Breast epithelium (tissue), 4 donors: ENCODE measurements around the gene NCBP3. TPM values are rescaled to one million over a fixed set of nuclear protein-coding genes. Genes with fewer than 3 reads are reported as not detected.

ENCODE experiments used
- DNase-seq, 2 donors: peaks; one replicate each; pipeline ENCODE4 v3.0.0-alpha.2; 2019; ENCODE audit warnings: low spot score in 2 of 2
- H3K27ac ChIP-seq, 2 donors: fragments of 200-600 bp; sonication (generic) in 1 of 2; one replicate each; pipeline ENCODE4 v1.5.1; 2016 to 2019; ENCODE audit warnings: mild to moderate bottlenecking in 1 of 2
- H3K27me3 ChIP-seq, 2 donors: fragments of 200-600 bp; sonication (generic) in 1 of 2; one replicate each; pipeline versions ENCODE4 v1.5.1 to v1.6.0; 2017 to 2019; ENCODE audit warnings: control low read depth in 1 of 2, mild to moderate bottlenecking in 1 of 2
- H3K36me3 ChIP-seq: fragments of 200-600 bp; one replicate; pipeline ENCODE4 v1.5.1; 2019
- H3K4me1 ChIP-seq, 2 donors: fragments of 200-600 bp; sonication (generic); one replicate each; pipeline ENCODE4 v1.5.1; 2016 to 2019; ENCODE audit warnings: control low read depth in 1 of 2
- H3K4me3 ChIP-seq, 3 donors: fragments of 200-600 bp; sonication (generic); 1 replicate in 2 of 3; 2 replicates in 1 of 3; pipeline ENCODE4 v1.5.1; 2016 to 2019; ENCODE audit warnings: mild to moderate bottlenecking in 3 of 3, moderate library complexity in 2 of 3
- H3K9me3 ChIP-seq, 2 donors: fragments of 200-600 bp; sonication (generic) in 1 of 2; one replicate each; pipeline ENCODE4 v1.5.1; 2016 to 2019; ENCODE audit warnings: control low read depth in 1 of 2
- POLR2A ChIP-seq: fragments of 450-650 bp; IDR thresholded peaks from one replicate; pipeline ENCODE4 v1.6.1; 2016; ENCODE audit warnings: antibody characterized with exemption, mild to moderate bottlenecking, moderate library complexity
- POLR2AphosphoS5 ChIP-seq, 3 donors: sonication (generic); formaldehyde crosslinking; IDR thresholded peaks; one replicate each; pipeline ENCODE4 v1.6.1; 2017; ENCODE audit warnings: antibody characterized with exemption in 3 of 3
- intact Hi-C: fragments of 100-400 bp; cut with DNase I; formaldehyde crosslinking; loops from one replicate; pipeline ENCODE4 v1.15.1; 2023; ENCODE audit warnings: low total_unique reads
- total RNA-seq, 3 donors: library from RNA; depleted of rRNA; stranded (reverse); fragments of >200 nt; gene quantifications; one replicate each; pipeline ENCODE4 v1.1.0, GENCODE V29; 2016
- TF ChIP-seq, protein P1 (sequence below), 3 donors: fragments of 450-650 bp; IDR thresholded peaks; one replicate each; pipeline ENCODE4 v1.5.1; 2016 to 2017; ENCODE audit warnings: antibody characterized with exemption in 3 of 3, mild to moderate bottlenecking in 3 of 3, moderate library complexity in 3 of 3

The NCBP3 gene, protein sequence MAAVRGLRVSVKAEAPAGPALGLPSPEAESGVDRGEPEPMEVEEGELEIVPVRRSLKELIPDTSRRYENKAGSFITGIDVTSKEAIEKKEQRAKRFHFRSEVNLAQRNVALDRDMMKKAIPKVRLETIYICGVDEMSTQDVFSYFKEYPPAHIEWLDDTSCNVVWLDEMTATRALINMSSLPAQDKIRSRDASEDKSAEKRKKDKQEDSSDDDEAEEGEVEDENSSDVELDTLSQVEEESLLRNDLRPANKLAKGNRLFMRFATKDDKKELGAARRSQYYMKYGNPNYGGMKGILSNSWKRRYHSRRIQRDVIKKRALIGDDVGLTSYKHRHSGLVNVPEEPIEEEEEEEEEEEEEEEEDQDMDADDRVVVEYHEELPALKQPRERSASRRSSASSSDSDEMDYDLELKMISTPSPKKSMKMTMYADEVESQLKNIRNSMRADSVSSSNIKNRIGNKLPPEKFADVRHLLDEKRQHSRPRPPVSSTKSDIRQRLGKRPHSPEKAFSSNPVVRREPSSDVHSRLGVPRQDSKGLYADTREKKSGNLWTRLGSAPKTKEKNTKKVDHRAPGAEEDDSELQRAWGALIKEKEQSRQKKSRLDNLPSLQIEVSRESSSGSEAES
- 10 to 100 TPM; 21.6 to 34.1 (median 25.9) TPM for total RNA-seq

DNA sequence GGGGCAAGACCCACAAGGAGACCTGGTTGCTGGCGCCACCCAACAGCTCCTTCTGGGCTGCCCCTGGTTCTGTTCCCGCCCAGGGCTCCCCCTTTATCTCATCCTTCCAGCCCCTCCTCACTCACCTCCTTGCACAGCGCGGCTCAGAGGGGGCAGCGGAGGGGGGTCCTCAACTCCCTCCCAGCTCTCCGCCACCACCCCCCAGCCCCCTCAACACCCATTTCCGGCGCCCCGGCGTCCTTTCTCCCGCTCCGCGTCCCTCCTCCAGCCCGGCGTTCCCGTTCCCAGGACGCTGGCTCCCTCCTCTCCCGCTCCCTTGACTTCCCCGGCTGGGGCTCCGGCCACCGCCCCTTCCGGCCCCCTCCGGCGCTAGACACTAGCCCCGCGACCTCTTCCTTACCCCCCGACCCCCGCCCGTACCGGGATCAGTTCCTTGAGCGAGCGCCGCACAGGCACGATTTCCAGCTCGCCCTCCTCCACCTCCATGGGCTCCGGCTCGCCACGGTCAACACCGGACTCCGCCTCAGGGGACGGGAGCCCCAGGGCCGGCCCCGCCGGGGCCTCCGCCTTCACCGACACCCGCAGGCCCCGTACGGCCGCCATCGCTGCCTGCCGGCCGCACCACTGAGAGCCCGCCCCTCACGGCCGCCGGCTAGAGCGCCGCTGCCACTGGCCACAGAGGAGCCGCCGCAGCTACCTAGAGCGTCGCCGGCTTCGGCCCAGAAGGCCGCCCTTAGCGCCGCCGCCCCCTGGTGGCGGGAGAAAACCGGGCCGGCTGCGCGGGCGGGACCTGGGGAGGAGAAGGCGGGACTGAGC is at the start of gene NCBP3:
NCBP3 (minus strand) TSS at position 626 of the 816 bp plus-strand sequence; CDS start at position 603, 23 bp downstream.
- DNase-seq, result peak; percentile 85 to 87
- H3K36me3 ChIP-seq, result no peaks in the 10 kb centered on the region
- no peaks in the 10 kb centered on the region for H3K27me3 ChIP-seq
- H3K27ac ChIP-seq, result peak within 1 kb of the TSS; percentile 89 to 93
- peak within 1 kb of the TSS; percentile 76 to 97 (median 95) for H3K4me3 ChIP-seq
- intact Hi-C loops, result no loop called here
- TF ChIP-seq, protein P1, sequence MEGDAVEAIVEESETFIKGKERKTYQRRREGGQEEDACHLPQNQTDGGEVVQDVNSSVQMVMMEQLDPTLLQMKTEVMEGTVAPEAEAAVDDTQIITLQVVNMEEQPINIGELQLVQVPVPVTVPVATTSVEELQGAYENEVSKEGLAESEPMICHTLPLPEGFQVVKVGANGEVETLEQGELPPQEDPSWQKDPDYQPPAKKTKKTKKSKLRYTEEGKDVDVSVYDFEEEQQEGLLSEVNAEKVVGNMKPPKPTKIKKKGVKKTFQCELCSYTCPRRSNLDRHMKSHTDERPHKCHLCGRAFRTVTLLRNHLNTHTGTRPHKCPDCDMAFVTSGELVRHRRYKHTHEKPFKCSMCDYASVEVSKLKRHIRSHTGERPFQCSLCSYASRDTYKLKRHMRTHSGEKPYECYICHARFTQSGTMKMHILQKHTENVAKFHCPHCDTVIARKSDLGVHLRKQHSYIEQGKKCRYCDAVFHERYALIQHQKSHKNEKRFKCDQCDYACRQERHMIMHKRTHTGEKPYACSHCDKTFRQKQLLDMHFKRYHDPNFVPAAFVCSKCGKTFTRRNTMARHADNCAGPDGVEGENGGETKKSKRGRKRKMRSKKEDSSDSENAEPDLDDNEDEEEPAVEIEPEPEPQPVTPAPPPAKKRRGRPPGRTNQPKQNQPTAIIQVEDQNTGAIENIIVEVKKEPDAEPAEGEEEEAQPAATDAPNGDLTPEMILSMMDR (IDR thresholded peaks at IDR 0.05), result peak; percentile 86 to 97 (median 94)
- TF ChIP-seq POLR2AphosphoS5 (IDR thresholded peaks at IDR 0.05) (peak; percentile 33 to 76 (median 62)), POLR2A (peak; percentile 49)
- H3K9me3 ChIP-seq, result no peaks in the 10 kb centered on the region
- no peaks in the 10 kb centered on the region for H3K4me1 ChIP-seq

DNA sequence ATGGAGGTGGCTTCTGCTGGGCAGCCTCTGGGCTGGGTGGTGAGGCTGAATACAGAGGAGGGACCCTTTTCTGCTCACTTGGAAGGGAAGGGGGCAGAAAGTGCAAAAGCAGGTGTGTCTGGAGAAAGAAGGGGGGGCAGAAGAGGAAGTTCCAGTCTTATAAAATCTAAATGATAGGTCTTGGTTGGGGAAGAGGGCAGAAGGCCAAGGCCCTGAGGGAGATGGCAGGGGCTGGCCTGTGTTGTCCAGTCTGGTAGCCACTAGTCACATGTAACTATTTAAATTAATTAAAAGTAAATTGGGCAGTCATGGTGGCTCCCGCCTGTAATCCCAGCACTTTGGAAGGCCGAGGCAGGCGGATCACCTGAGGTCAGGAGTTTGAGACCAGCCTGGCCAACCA is 49.3 kb upstream of the NCBP3 start:
- H3K9me3 ChIP-seq, result no peaks in the 10 kb centered on the region
- DNase-seq, result no peak
- H3K27ac ChIP-seq, result peak overlapping the region; percentile 52 to 75
- H3K4me1 ChIP-seq, result peaks cover 3 to 16% of the 10 kb centered on the region in 2 donors
- TF ChIP-seq POLR2A (no peak), POLR2AphosphoS5 (IDR thresholded peaks at IDR 0.05) (no peak)
- TF ChIP-seq, protein P1 (IDR thresholded peaks at IDR 0.05), result no peak
- H3K36me3 ChIP-seq, result no peaks in the 10 kb centered on the region
- intact Hi-C loops, result loop anchor here (1.0 to 5.0 kb wide), 2 partner anchors 23 to 1028 kb away; no protein-coding TSS in a partner anchor
- no peak overlapping the region for H3K4me3 ChIP-seq
- no peaks in the 10 kb centered on the region for H3K27me3 ChIP-seq

DNA sequence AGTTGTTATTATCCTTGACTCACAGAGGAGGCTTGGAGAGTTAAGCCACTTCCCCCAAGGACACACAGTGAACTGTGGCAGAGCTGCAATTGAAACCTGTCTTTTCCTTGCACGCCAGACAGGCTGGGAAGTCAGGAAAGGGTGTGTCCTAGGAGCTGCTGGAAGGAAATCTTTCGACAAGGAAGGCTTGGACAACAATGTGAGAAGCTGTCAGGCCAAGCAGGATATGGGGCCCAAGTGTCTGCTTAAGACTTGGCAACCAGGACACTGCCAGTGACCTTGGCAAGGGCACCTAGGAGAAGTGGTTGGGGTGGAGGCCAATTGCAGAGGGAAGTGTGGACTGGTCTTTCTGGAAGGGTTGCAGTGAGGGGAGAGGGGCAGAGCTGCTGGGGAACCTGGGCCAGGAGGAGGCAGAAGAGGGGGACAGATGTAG is 48.9 kb upstream of the NCBP3 start:
- H3K27me3 ChIP-seq, result no peaks in the 10 kb centered on the region
- H3K27ac ChIP-seq, result peak overlapping the region; percentile 52 to 75
- no peaks in the 10 kb centered on the region for H3K9me3 ChIP-seq
- no peaks in the 10 kb centered on the region for H3K36me3 ChIP-seq
- no peak overlapping the region for H3K4me3 ChIP-seq
- intact Hi-C loops, result loop anchor here (1.0 to 5.0 kb wide), 2 partner anchors 23 to 1028 kb away; no protein-coding TSS in a partner anchor
- peaks cover 3 to 21% of the 10 kb centered on the region in 2 donors for H3K4me1 ChIP-seq
- DNase-seq, result peak; percentile 48 to 62
- no peak for TF ChIP-seq POLR2A
- TF ChIP-seq, protein P1 (IDR thresholded peaks at IDR 0.05), result no peak
- TF ChIP-seq POLR2AphosphoS5 (IDR thresholded peaks at IDR 0.05), result no peak

DNA sequence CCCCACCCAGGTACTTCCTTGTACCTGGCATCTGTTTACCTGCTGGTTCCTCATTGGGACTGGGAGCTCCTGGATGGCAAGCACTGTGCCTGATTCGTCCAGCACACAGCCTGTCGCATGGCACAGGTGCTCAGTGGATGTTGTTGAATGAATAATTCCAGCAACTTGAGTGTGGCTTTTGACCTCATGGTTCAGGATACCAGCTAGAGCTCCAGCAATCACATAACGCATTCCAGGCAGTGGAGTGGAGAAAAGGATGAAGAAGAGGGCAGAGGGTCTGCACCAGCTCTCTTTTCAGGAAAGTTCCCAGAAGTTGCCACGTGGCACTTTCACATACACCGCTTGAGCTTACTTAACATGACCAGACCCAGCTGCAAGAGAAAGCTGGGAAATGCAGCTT is 48.1 kb upstream of the NCBP3 start:
- TF ChIP-seq POLR2AphosphoS5 (IDR thresholded peaks at IDR 0.05) (no peak), POLR2A (no peak)
- TF ChIP-seq, protein P1 (IDR thresholded peaks at IDR 0.05), result no peak
- peaks cover 10 to 26% of the 10 kb centered on the region in 2 donors for H3K4me1 ChIP-seq

More for the DNA sequence above, 48.1 kb upstream of the NCBP3 start:
- peak overlapping the region; percentile 75 to 83 for H3K27ac ChIP-seq
- no peak for DNase-seq
- H3K27me3 ChIP-seq, result no peaks in the 10 kb centered on the region
- H3K4me3 ChIP-seq, result no peak overlapping the region
- H3K36me3 ChIP-seq, result no peaks in the 10 kb centered on the region
- no peaks in the 10 kb centered on the region for H3K9me3 ChIP-seq
- intact Hi-C loops, result no loop called here
